ENCODE data around the gene DPY19L1. TPM values are rescaled to one million over a fixed set of nuclear protein-coding genes. Genes with fewer than 3 reads are reported as not detected.

DPY19L1 gene
- total and polyA plus RNA-seq, 12 donors: 4.9 to 119 (median 25.2) TPM

DNA sequence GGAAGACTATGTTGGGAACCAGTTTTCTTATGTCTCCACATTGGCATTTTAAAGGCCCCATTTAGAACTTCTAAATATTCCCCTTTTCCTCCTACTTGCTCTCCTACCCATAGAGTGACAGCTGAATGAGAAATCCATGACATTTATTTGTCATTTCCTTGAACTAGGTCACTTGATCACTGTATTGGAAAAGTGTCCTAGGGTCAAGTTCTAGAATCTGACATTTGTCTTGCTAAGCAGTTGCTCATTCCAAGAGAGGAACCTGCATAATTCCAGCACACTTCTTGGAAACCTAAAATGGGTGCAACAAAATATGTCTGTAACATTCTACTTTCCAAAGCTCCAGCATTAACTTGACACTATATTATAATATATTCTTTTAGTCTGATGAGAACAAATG is 3.6 kb upstream of the DPY19L1 start:
- H3K36me3 ChIP-seq (replicated peaks in 1 of 2): no peaks in the 10 kb centered on the region
- peaks cover 13 to 15% of the 10 kb centered on the region in 2 donors for H3K4me1 ChIP-seq (replicated peaks in 1 of 2)
- TF ChIP-seq, protein P1, sequence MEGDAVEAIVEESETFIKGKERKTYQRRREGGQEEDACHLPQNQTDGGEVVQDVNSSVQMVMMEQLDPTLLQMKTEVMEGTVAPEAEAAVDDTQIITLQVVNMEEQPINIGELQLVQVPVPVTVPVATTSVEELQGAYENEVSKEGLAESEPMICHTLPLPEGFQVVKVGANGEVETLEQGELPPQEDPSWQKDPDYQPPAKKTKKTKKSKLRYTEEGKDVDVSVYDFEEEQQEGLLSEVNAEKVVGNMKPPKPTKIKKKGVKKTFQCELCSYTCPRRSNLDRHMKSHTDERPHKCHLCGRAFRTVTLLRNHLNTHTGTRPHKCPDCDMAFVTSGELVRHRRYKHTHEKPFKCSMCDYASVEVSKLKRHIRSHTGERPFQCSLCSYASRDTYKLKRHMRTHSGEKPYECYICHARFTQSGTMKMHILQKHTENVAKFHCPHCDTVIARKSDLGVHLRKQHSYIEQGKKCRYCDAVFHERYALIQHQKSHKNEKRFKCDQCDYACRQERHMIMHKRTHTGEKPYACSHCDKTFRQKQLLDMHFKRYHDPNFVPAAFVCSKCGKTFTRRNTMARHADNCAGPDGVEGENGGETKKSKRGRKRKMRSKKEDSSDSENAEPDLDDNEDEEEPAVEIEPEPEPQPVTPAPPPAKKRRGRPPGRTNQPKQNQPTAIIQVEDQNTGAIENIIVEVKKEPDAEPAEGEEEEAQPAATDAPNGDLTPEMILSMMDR (IDR thresholded peaks at IDR 0.05): no peak
- TF ChIP-seq POLR2A (IDR thresholded peaks at IDR 0.05): no peak
- H3K27ac ChIP-seq: no peak overlapping the region
- H3K9me3 ChIP-seq (replicated peaks in 1 of 3): no peaks in the 10 kb centered on the region
- no peak for DNase-seq
- H3K27me3 ChIP-seq: no peaks in the 10 kb centered on the region
- intact Hi-C loops (cut with DNase I): no loop called here
- no peak overlapping the region for H3K4me3 ChIP-seq

DNA sequence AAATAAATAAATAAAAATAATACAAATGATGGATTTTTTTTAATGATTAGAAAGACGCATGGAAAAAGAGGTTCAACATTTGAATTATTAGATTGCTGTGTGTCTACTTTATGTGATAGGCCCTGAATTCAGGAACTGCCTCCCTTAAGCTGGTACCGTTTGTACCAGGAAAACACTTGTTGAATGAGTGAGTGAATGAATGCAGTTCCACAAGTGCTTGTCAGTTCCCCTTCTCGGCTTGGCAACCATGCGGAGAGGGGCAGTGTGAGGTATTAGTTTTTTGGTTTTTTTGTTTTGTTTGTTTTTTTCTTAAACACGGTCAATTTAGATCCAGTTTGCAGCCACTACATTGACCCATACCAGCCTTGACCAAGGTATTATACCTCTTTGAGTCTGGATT is 2.1 kb upstream of the DPY19L1 start:
- intact Hi-C loops (cut with DNase I): loop anchor here in 1 of 2 donors (10.0 kb wide), 1 partner anchor 215 kb away; no protein-coding TSS in a partner anchor

DNA sequence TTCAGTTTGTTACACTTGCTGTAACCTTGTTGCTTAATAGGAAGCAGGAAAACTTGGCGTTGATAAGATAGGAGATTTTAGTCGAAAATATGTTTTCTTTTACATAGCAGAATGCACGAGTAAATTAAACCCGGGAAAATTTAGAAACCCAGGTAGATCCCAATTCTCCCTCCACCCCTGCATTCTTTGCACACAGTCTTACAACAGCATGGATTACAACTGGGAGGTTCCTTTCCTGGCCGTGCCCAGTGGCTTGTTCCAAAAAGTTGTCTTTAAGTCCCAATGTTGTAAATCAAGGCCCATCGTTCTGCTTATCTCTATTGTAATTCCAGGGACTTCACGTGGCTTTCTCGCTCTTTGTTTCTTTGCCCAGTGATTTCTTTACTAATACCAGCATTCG is 1.1 kb upstream of the DPY19L1 start:
- no peaks in the 10 kb centered on the region for H3K36me3 ChIP-seq (replicated peaks in 1 of 2)
- H3K27ac ChIP-seq: peak overlapping the region in 4 of 5 donors; percentile 65 to 91 (median 90)
- H3K9me3 ChIP-seq (replicated peaks in 1 of 3): no peaks in the 10 kb centered on the region
- no peak for TF ChIP-seq POLR2A (IDR thresholded peaks at IDR 0.05)
- TF ChIP-seq, protein P1 (IDR thresholded peaks at IDR 0.05): no peak
- peak in 6 of 7 donors; percentile 16 to 57 (median 50) for DNase-seq
- H3K4me3 ChIP-seq: peak overlapping the region in 3 of 4 donors; percentile 73 to 87 (median 82)
- 9 to 21% (median 17%) methylated on average over 9 of the region's 9 CpGs for WGBS, 4 donors
- intact Hi-C loops (cut with DNase I): loop anchor here in 1 of 2 donors (10.0 kb wide), 1 partner anchor 214 kb away; no protein-coding TSS in a partner anchor
- peaks cover 17 to 18% of the 10 kb centered on the region in 2 donors for H3K4me1 ChIP-seq (replicated peaks in 1 of 2)
- no peaks in the 10 kb centered on the region for H3K27me3 ChIP-seq

More for the DNA sequence above, 2.1 kb upstream of the DPY19L1 start:
- Histone ChIP-seq H3K9me3 (replicated peaks in 1 of 3) (no peaks in the 10 kb centered on the region), H3K36me3 (replicated peaks in 1 of 2) (no peaks in the 10 kb centered on the region), H3K4me1 (replicated peaks in 1 of 2) (peaks cover 17 to 18% of the 10 kb centered on the region in 2 donors), H3K27ac (no peak overlapping the region), H3K4me3 (no peak overlapping the region), H3K27me3 (no peaks in the 10 kb centered on the region)
- WGBS, 4 donors: 93 to 96% (median 94%) methylated on average over 5 of the region's 5 CpGs
- DNase-seq: no peak
- TF ChIP-seq, protein P1 (IDR thresholded peaks at IDR 0.05): no peak
- TF ChIP-seq POLR2A (IDR thresholded peaks at IDR 0.05): no peak

DNA sequence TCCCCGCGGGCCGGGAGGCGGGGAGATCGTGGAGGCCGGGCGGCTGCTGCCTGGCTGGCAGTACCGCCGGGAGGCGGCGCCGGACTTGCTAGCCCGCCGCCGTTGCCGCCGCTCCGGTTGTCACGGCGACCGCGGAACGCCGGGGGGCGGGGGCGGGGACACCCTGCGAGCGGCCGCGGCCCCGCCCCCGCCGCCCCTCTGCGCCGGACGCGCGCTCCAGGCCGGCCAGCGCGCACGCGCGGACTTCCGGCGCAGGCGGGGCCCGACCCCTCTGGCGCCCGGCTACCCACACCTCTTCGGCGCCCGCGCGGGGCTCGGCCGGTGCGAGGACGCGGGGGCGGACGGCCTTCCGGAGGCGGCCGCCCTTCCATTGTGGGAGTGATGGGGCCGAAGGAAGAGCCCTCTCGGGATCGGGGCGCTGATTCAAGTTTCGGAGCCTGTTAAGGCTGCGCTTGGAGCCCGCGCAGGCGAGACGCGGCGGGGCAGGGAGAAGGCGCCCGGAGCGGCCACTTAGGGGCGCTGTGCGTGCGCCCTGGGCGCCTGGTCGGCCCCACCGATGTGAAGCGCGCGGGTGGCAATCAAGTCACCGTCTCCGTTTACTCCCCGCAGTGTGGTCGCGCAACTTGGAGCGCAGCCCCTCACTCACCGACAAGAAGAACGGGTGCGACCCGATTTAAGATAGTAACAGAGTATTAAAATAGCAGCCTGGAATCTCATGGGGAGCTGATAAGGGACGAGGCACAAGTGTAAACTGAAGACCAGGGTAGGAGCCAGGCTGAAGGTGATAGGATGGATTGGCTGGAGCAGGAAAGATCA is 449 bp upstream of the DPY19L1 start:
- Histone ChIP-seq H3K36me3 (replicated peaks in 1 of 2) (no peaks in the 10 kb centered on the region), H3K4me1 (replicated peaks in 1 of 2) (peaks cover 17 to 18% of the 10 kb centered on the region in 2 donors), H3K27me3 (no peaks in the 10 kb centered on the region), H3K27ac (peak overlapping the region; percentile 65 to 91 (median 90)), H3K9me3 (replicated peaks in 1 of 3) (no peaks in the 10 kb centered on the region), H3K4me3 (peak overlapping the region; percentile 27 to 87 (median 78))
- WGBS, 4 donors: 0 to 1% (median 0%) methylated on average over 6 to 100 of the region's 100 CpGs
- TF ChIP-seq, protein P1 (IDR thresholded peaks at IDR 0.05): peak; percentile 54 to 83 (median 78)
- no peak for TF ChIP-seq POLR2A (IDR thresholded peaks at IDR 0.05)
- DNase-seq: peak; percentile 94 to 98 (median 95)
- intact Hi-C loops (cut with DNase I): loop anchor here in 1 of 2 donors (10.0 kb wide), 1 partner anchor 213 kb away; no protein-coding TSS in a partner anchor

Measured in adrenal gland (tissue), 12 donors.